ENCODE measurements around the gene SF3B2.
"Not testable (repeated sequence)": the region's sequence is repeated elsewhere in the genome, so short reads cannot be mapped to it uniquely, and the experiment has no call there.

The SF3B2 gene

GRCh38 chr11:66092125-66092524, 40.0 kb downstream of the SF3B2 start:
- H3K36me3 Mint-ChIP-seq (ENCODE audit: insufficient read depth); H3K27me3 Mint-ChIP-seq; ATAC-seq (replicated peaks; ENCODE audit: extremely low read depth, poor library complexity, severe bottlenecking); H3K4me3 Mint-ChIP-seq; H3K9me3 Mint-ChIP-seq; H3K27ac Mint-ChIP-seq (ENCODE audit: low read depth); DNase-seq (ENCODE audit: low spot score in 2 of 2): not testable (repeated sequence)
- H3K4me1 Mint-ChIP-seq = peaks cover 17% of the 10 kb centered on the region

- not testable (repeated sequence) for DNase-seq (ENCODE audit: low spot score in 2 of 2); ATAC-seq (replicated peaks; ENCODE audit: extremely low read depth, poor library complexity, severe bottlenecking); H3K36me3 Mint-ChIP-seq (ENCODE audit: insufficient read depth); H3K9me3 Mint-ChIP-seq; H3K27me3 Mint-ChIP-seq; H3K4me3 Mint-ChIP-seq
- Mint-ChIP-seq H3K4me1 (peaks cover 46% of the 10 kb centered on the region), H3K27ac (ENCODE audit: low read depth) (peak overlapping the region; percentile 68)
Observed at GRCh38 chr11:66099746-66100145, 47.6 kb downstream of the SF3B2 start.

- ATAC-seq (replicated peaks; ENCODE audit: extremely low read depth, poor library complexity, severe bottlenecking) (peak; percentile 97), DNase-seq (ENCODE audit: low spot score in 2 of 2) (peak; percentile 34 to 54)
- peaks cover 53% of the 10 kb centered on the region for H3K4me1 Mint-ChIP-seq
- H3K36me3 Mint-ChIP-seq (ENCODE audit: insufficient read depth) = peaks cover 3% of the 10 kb centered on the region
- H3K9me3 Mint-ChIP-seq = no peaks in the 10 kb centered on the region
- H3K27me3 Mint-ChIP-seq = no peaks in the 10 kb centered on the region
- H3K27ac Mint-ChIP-seq (ENCODE audit: low read depth) = peak overlapping the region; percentile 68
- peak overlapping the region; percentile 72 for H3K4me3 Mint-ChIP-seq
Observed at GRCh38 chr11:66100272-66101065, 48.3 kb downstream of the SF3B2 start.

- peak overlapping the region; percentile 72 for H3K4me3 Mint-ChIP-seq
- no peaks in the 10 kb centered on the region for H3K27me3 Mint-ChIP-seq
- peaks cover 54% of the 10 kb centered on the region for H3K4me1 Mint-ChIP-seq
- ATAC-seq (replicated peaks; ENCODE audit: extremely low read depth, poor library complexity, severe bottlenecking) (peak; percentile 69), DNase-seq (ENCODE audit: low spot score in 2 of 2) (no peak)
- H3K27ac Mint-ChIP-seq (ENCODE audit: low read depth) = peak overlapping the region; percentile 68
- no peaks in the 10 kb centered on the region for H3K9me3 Mint-ChIP-seq
- peaks cover 3% of the 10 kb centered on the region for H3K36me3 Mint-ChIP-seq (ENCODE audit: insufficient read depth)
Observed at GRCh38 chr11:66101066-66101464, 48.9 kb downstream of the SF3B2 start.

GRCh38 chr11:66104057-66104638, 52.0 kb downstream of the SF3B2 start:
- peak overlapping the region; percentile 27 for H3K27ac Mint-ChIP-seq (ENCODE audit: low read depth)
- ATAC-seq (replicated peaks; ENCODE audit: extremely low read depth, poor library complexity, severe bottlenecking) (no peak), DNase-seq (ENCODE audit: low spot score in 2 of 2) (no peak)
- no peaks in the 10 kb centered on the region for H3K9me3 Mint-ChIP-seq
- peaks cover 71% of the 10 kb centered on the region for H3K4me1 Mint-ChIP-seq
- H3K4me3 Mint-ChIP-seq = no peak overlapping the region
- H3K27me3 Mint-ChIP-seq = no peaks in the 10 kb centered on the region
- peaks cover 11% of the 10 kb centered on the region for H3K36me3 Mint-ChIP-seq (ENCODE audit: insufficient read depth)

- DNase-seq (ENCODE audit: low spot score in 2 of 2) (no peak), ATAC-seq (replicated peaks; ENCODE audit: extremely low read depth, poor library complexity, severe bottlenecking) (no peak)
- Mint-ChIP-seq H3K4me3 (no peak overlapping the region), H3K27ac (ENCODE audit: low read depth) (peak overlapping the region; percentile 19), H3K4me1 (peaks cover 67% of the 10 kb centered on the region), H3K36me3 (ENCODE audit: insufficient read depth) (peaks cover 10% of the 10 kb centered on the region), H3K9me3 (no peaks in the 10 kb centered on the region), H3K27me3 (no peaks in the 10 kb centered on the region)
Observed at GRCh38 chr11:66106786-66107599, 54.8 kb downstream of the SF3B2 start.

- Mint-ChIP-seq H3K9me3 (no peaks in the 10 kb centered on the region), H3K4me1 (peaks cover 74% of the 10 kb centered on the region), H3K4me3 (no peak overlapping the region), H3K36me3 (ENCODE audit: insufficient read depth) (peaks cover 10% of the 10 kb centered on the region), H3K27me3 (no peaks in the 10 kb centered on the region), H3K27ac (ENCODE audit: low read depth) (peak overlapping the region; percentile 38)
- ATAC-seq (replicated peaks; ENCODE audit: extremely low read depth, poor library complexity, severe bottlenecking) (no peak), DNase-seq (ENCODE audit: low spot score in 2 of 2) (no peak)
Observed at GRCh38 chr11:66107600-66108510, 55.7 kb downstream of the SF3B2 start.

- H3K4me3 Mint-ChIP-seq = no peak overlapping the region
- no peaks in the 10 kb centered on the region for H3K27me3 Mint-ChIP-seq
- peaks cover 75% of the 10 kb centered on the region for H3K4me1 Mint-ChIP-seq
- peak overlapping the region; percentile 38 for H3K27ac Mint-ChIP-seq (ENCODE audit: low read depth)
- peaks cover 11% of the 10 kb centered on the region for H3K36me3 Mint-ChIP-seq (ENCODE audit: insufficient read depth)
- no peak for DNase-seq (ENCODE audit: low spot score in 2 of 2)
- no peak for ATAC-seq (replicated peaks; ENCODE audit: extremely low read depth, poor library complexity, severe bottlenecking)
- H3K9me3 Mint-ChIP-seq = no peaks in the 10 kb centered on the region
Observed at GRCh38 chr11:66109294-66109693, 57.1 kb downstream of the SF3B2 start.

- ATAC-seq (replicated peaks; ENCODE audit: extremely low read depth, poor library complexity, severe bottlenecking) = no peak
- DNase-seq (ENCODE audit: low spot score in 2 of 2) = no peak
- Mint-ChIP-seq H3K9me3 (no peaks in the 10 kb centered on the region), H3K27me3 (no peaks in the 10 kb centered on the region), H3K36me3 (ENCODE audit: insufficient read depth) (peaks cover 11% of the 10 kb centered on the region), H3K4me1 (peaks cover 73% of the 10 kb centered on the region), H3K4me3 (no peak overlapping the region), H3K27ac (ENCODE audit: low read depth) (peak overlapping the region; percentile 95)
Observed at GRCh38 chr11:66111158-66111557, 59.0 kb downstream of the SF3B2 start.

GRCh38 chr11:66112041-66112491, 59.9 kb downstream of the SF3B2 start:
- Mint-ChIP-seq H3K27ac (ENCODE audit: low read depth) (peak overlapping the region; percentile 95), H3K27me3 (no peaks in the 10 kb centered on the region), H3K9me3 (no peaks in the 10 kb centered on the region), H3K36me3 (ENCODE audit: insufficient read depth) (peaks cover 11% of the 10 kb centered on the region), H3K4me1 (peaks cover 77% of the 10 kb centered on the region), H3K4me3 (peak overlapping the region; percentile 49)
- ATAC-seq (replicated peaks; ENCODE audit: extremely low read depth, poor library complexity, severe bottlenecking) (no peak), DNase-seq (ENCODE audit: low spot score in 2 of 2) (no peak)

- Mint-ChIP-seq H3K9me3 (no peaks in the 10 kb centered on the region), H3K27me3 (no peaks in the 10 kb centered on the region), H3K4me3 (peak overlapping the region; percentile 51), H3K27ac (ENCODE audit: low read depth) (peak overlapping the region; percentile 95), H3K36me3 (ENCODE audit: insufficient read depth) (peaks cover 8% of the 10 kb centered on the region), H3K4me1 (peaks cover 77% of the 10 kb centered on the region)
- ATAC-seq (replicated peaks; ENCODE audit: extremely low read depth, poor library complexity, severe bottlenecking) = no peak
- no peak for DNase-seq (ENCODE audit: low spot score in 2 of 2)
Observed at GRCh38 chr11:66112601-66113499, 60.7 kb downstream of the SF3B2 start.
